Thyroid gland (tissue), 4 donors: Measurements from ENCODE around the gene PRSS2. TPM values are rescaled to one million over a fixed set of nuclear protein-coding genes. Genes with fewer than 3 reads are reported as not detected.

Experiments used
- DNase-seq, 2 donors: peaks; one replicate each; pipeline ENCODE4 v3.0.0-alpha.2; 2019
- H3K27ac ChIP-seq, 3 donors: fragments of 200-600 bp; sonication (generic); 1 replicate in 2 of 3; 2 replicates in 1 of 3; pipeline ENCODE4 v1.5.1; 2016 to 2019; ENCODE audit warnings: mild to moderate bottlenecking in 1 of 3, moderate library complexity in 1 of 3
- H3K27me3 ChIP-seq: fragments of 200-600 bp; sonication (generic); one replicate; pipeline ENCODE4 v1.5.1; 2019
- H3K36me3 ChIP-seq, 2 donors: fragments of 200-600 bp; sonication (generic); one replicate each; pipeline ENCODE4 v1.5.1; 2016 to 2019
- H3K4me1 ChIP-seq, 2 donors: fragments of 200-600 bp; sonication (generic); one replicate each; pipeline ENCODE4 v1.5.1; 2017 to 2019
- H3K4me3 ChIP-seq, 3 donors: fragments of 200-600 bp; sonication (generic); replicated peaks in 1 of 3; 1 replicate in 2 of 3; 2 replicates in 1 of 3; pipeline ENCODE4 v1.5.1; 2016; ENCODE audit warnings: mild to moderate bottlenecking in 1 of 3
- H3K9me3 ChIP-seq: fragments of 200-600 bp; sonication (generic); one replicate; pipeline ENCODE4 v1.5.1; 2017
- CTCF ChIP-seq, 6 experiments: fragments of 200-600 bp in 3 of 6; fragments of 450-650 bp in 3 of 6; sonication (generic) in 3 of 6; IDR thresholded peaks; one replicate each; pipeline ENCODE4 v1.5.1; 2016 to 2019; ENCODE audit warnings: antibody characterized with exemption in 6 of 6, mild to moderate bottlenecking in 2 of 6, inconsistent platforms in 1 of 6, moderate library complexity in 1 of 6
- POLR2A ChIP-seq, 2 donors: fragments of 450-650 bp; IDR thresholded peaks; one replicate each; pipeline ENCODE4 v1.6.1; 2017; ENCODE audit warnings: antibody characterized with exemption in 2 of 2, mild to moderate bottlenecking in 2 of 2, moderate library complexity in 1 of 2
- WGBS, 2 donors: methylation state at CpG; one replicate each; pipeline ENCODE4 v1.1.5; 2017; 5-methylcytosine and 5-hydroxymethylcytosine counted together
- intact Hi-C: fragments of 100-400 bp; cut with DNase I; formaldehyde crosslinking; loops from one replicate; pipeline ENCODE4 v1.15.1; 2023
- total RNA-seq, 4 donors: library from RNA; depleted of rRNA; stranded (reverse); fragments of >200 nt; gene quantifications; one replicate each; pipeline ENCODE4 v1.2.3, GENCODE V29; 2016

Gene PRSS2
- total RNA-seq, 4 donors from 2014 or later = not detected

- no peaks in the 10 kb centered on the region for H3K4me1 ChIP-seq
- no peaks in the 10 kb centered on the region for H3K9me3 ChIP-seq
- H3K27ac ChIP-seq = no peak overlapping the region
- H3K27me3 ChIP-seq = no peaks in the 10 kb centered on the region
- WGBS, 2 donors = 92 to 95% methylated on average over 3 of the region's 3 CpGs
- DNase-seq = no peak
- intact Hi-C loops = no loop called here
- no peaks in the 10 kb centered on the region for H3K36me3 ChIP-seq
- H3K4me3 ChIP-seq = no peak overlapping the region
- TF ChIP-seq CTCF (IDR thresholded peaks at IDR 0.05) = no peak
- TF ChIP-seq POLR2A (IDR thresholded peaks at IDR 0.05) = no peak
Observed at GRCh38 chr7:142805350-142806021, 34.7 kb downstream of the PRSS2 start.

DNA sequence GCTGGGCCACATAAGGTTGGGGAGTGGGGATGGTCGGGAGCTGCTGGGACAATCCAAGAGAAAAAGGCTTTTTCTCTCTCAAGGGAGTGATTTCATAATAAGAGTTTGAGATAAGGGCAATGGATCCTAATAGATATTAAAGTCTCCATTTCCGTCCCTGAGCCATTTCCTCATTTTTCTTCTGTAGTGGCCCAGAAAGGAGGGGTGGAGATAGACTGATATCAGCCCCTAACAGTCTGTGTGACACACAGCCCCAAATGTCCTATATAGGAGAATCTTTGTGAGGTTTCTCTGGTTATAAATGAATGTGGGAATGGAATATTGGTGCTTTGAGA is 35.2 kb downstream of the PRSS2 start:
- Histone ChIP-seq H3K27me3 (no peaks in the 10 kb centered on the region), H3K4me1 (no peaks in the 10 kb centered on the region), H3K9me3 (no peaks in the 10 kb centered on the region), H3K27ac (no peak overlapping the region), H3K36me3 (no peaks in the 10 kb centered on the region), H3K4me3 (no peak overlapping the region)
- no peak for DNase-seq
- TF ChIP-seq CTCF (IDR thresholded peaks at IDR 0.05) (no peak), POLR2A (IDR thresholded peaks at IDR 0.05) (no peak)
- intact Hi-C loops = no loop called here
- WGBS, 2 donors = 56 to 71% methylated on average over 2 of the region's 2 CpGs

GRCh38 chr7:142806957-142807356 is 36.2 kb downstream of the PRSS2 start:
- no peaks in the 10 kb centered on the region for H3K27me3 ChIP-seq
- no peak overlapping the region for H3K27ac ChIP-seq
- whole genome bisulfite sequencing, 2 donors = 81 to 92% methylated on average over 1 of the region's 1 CpG
- no peaks in the 10 kb centered on the region for H3K9me3 ChIP-seq
- H3K36me3 ChIP-seq = no peaks in the 10 kb centered on the region
- H3K4me3 ChIP-seq = no peak overlapping the region
- TF ChIP-seq CTCF (IDR thresholded peaks at IDR 0.05) = no peak
- TF ChIP-seq POLR2A (IDR thresholded peaks at IDR 0.05) = no peak
- no peak for DNase-seq
- intact Hi-C loops = no loop called here
- no peaks in the 10 kb centered on the region for H3K4me1 ChIP-seq

GRCh38 chr7:142807855-142808460 is 37.2 kb downstream of the PRSS2 start:
- Histone ChIP-seq H3K27ac (no peak overlapping the region), H3K36me3 (no peaks in the 10 kb centered on the region), H3K4me3 (no peak overlapping the region), H3K27me3 (no peaks in the 10 kb centered on the region), H3K4me1 (no peaks in the 10 kb centered on the region), H3K9me3 (no peaks in the 10 kb centered on the region)
- no peak for DNase-seq
- intact Hi-C loops = no loop called here
- TF ChIP-seq POLR2A (IDR thresholded peaks at IDR 0.05) (no peak), CTCF (IDR thresholded peaks at IDR 0.05) (no peak)
- 72 to 82% methylated on average over 3 of the region's 3 CpGs for WGBS, 2 donors

- DNase-seq = no peak
- Histone ChIP-seq H3K27ac (no peak overlapping the region), H3K27me3 (no peaks in the 10 kb centered on the region), H3K4me1 (no peaks in the 10 kb centered on the region), H3K36me3 (no peaks in the 10 kb centered on the region), H3K9me3 (no peaks in the 10 kb centered on the region), H3K4me3 (no peak overlapping the region)
- no peak for TF ChIP-seq POLR2A (IDR thresholded peaks at IDR 0.05)
- no peak for TF ChIP-seq CTCF (IDR thresholded peaks at IDR 0.05)
- intact Hi-C loops = no loop called here
Observed at GRCh38 chr7:142808461-142808801, 37.7 kb downstream of the PRSS2 start.
